MV-4-11 (cell line): ENCODE results near the gene MAP2K5.

Source experiments
- DNase-seq: peaks from one replicate; lab custom pipeline; 2025; lab: John Stamatoyannopoulos, UW

The MAP2K5 gene

GRCh38 chr15:67559576-67559975 is 17.1 kb downstream of the MAP2K5 start:
- no peak for DNase-seq

GRCh38 chr15:67560320-67560719 is 17.8 kb downstream of the MAP2K5 start:
- DNase-seq = no peak

GRCh38 chr15:67563092-67563491 is 20.6 kb downstream of the MAP2K5 start:
- no peak for DNase-seq

- DNase-seq = peak; percentile 87
Observed at GRCh38 chr15:67564021-67564967, 21.8 kb downstream of the MAP2K5 start.

- peak; percentile 95 for DNase-seq
Observed at GRCh38 chr15:67564968-67565345, 22.5 kb downstream of the MAP2K5 start.

- no peak for DNase-seq
Observed at GRCh38 chr15:67569668-67570067, 27.2 kb downstream of the MAP2K5 start.

DNA sequence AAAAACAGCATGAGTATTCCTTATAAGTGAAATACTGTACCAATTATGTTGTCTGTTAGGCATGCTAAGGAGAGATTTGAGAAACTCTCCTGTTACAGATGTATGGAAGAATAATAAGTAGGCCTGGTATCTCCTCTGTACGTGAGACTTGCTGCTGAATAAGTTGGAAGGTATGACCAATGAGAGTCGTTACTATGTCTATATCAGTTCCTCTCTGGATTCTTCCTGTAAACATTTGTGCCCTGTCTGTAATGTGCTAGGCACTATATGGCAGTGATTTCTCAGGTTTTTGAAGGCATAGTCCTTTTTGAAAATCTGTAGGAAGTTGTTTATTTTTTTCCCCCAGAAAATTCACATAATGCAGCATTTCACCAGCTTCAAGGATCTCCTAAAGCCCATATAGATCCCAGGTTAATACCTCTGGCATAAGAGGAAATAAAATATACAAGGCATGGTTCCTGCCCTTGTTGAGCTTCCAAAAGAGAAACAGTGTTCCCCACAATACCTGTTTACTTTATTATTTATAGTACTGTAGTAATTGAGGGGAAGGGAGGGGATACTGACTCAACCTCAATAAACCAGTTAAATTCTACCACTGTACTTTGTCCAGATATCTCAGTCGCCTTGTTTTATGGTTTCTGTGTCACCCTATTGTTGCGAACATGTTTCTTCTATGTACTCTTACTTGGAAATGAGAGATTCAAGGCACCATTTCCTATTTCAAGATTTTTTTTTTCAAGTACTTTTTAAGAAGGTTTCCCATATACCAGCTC is 28.6 kb downstream of the MAP2K5 start:
- no peak for DNase-seq

- no peak for DNase-seq
Observed at GRCh38 chr15:67571648-67572415, 29.3 kb downstream of the MAP2K5 start.

DNA sequence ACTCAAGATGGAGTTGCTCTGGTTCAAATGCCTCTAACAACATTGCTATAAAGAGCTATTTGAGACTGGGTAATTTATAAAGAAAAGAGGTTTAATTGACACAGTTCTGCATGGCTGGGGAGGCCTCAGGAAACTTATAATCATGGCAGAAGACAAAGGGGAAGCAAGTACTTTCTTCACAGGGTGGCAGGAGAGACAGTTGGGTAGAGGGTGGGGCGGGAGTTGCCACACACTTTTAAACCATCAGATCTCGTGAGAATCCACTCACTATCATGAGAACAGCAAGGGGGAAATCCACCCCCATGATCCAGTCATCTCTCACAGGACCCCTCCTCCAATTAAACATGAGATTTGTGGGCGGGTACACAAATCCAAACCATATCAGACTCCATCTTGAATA is 30.7 kb downstream of the MAP2K5 start:
- DNase-seq = peak; percentile 75

DNA sequence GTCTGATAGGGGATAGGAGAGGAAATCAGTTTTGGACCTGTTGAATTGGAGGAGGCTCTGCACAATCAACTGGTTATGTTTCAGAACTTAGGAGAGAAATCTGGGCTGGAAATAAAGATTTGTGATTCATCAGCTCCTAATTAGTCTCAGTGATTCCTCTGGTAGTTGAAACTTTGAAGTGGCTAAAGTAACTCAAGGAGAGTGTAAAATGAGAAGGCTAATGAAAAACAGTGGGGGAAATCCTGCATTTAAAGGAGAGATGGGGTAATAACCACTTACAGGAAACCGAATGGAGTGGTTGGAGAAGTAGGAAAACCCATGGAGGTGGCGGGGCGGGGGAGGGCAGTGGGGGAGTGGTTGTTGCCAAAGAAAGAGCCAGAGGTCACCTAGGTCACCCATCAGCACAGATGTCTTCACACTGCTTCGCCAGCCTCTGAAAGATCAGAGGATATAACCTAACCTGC is 32.6 kb downstream of the MAP2K5 start:
- DNase-seq = peak; percentile 47

DNA sequence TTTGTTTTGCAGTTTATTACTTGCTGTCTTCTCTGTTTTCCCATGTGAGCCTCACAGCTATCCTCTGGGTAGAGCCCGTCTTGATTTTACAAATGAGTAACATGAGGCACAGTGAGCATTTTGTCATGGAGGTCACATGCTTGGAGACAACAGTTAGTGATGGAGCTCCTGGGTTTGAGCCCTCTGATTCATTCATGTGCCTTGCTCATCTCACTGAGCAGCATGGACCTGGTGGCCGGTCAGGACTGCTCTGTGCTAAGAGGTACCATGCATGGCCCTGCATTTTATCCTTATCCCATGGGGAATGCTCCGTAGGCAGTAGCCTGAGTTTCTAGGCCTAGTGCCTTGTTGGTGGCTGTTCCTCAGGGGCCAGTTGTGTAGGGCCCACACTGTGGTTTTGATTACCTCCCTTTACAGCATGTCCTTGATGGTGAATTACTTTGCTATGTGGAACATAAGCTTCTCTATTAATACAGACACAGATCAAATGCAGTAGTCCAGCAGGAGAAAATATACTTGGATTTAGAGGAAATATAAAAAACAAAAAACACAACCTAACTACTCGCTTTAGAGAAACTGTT is 35.6 kb downstream of the MAP2K5 start:
- DNase-seq = no peak

- DNase-seq = no peak
Observed at GRCh38 chr15:67579164-67579563, 36.7 kb downstream of the MAP2K5 start.

DNA sequence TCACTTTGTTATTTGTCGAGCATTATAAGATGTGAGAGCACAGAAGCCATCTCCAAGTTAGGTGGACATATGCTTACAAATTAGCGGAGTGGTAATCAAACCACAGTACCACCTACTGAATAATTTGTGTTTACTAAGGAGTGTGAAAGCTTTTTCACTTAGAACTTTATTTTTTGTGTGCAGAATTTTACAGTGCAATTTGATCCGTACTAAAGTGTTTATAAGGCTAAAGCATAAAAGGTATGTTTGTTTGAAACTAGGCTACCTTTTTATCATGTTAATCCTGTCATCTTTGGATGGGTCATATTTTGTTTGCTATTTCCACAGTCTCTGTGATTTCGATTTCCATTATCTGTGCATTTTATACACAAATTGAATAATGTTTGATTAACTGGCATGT is 37.5 kb downstream of the MAP2K5 start:
- no peak for DNase-seq

DNA sequence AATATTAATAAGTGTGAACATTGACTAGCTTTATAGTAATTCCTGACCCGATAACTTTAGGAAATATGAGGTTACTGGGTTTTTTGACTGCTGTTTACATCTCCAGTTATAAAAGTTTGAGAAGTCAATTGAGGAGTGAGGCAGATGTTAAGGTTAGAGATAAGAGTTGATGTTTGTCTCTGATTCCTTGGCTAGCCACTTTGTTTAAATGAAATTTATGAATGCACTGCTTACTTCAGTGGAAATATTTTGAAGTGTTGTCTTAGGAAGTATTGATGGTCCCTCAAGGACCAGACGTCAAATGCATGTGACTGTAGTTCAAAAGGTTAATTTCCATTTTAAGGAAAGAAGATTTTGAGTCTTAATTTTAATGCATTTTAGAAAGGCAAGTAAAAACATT is 41.7 kb downstream of the MAP2K5 start:
- no peak for DNase-seq

DNA sequence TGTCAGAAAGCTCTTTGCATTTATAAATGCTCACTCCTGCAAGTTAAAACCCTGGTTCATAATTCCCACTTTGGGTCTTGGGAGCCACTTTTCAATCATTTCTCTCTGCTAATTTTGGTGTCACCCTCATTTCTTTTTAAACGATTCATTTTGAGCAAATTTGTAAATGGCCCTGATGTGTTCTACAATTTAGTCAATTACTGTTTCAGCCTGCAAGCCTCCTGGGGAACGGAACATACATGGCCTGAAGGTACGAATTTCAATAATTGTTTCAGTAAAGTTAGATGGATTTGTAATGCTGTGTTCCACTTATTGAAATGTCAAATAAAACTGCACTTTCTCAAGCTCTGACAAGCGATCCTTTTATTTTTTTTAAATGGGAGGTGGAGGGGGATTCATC is 43.2 kb downstream of the MAP2K5 start:
- no peak for DNase-seq

DNA sequence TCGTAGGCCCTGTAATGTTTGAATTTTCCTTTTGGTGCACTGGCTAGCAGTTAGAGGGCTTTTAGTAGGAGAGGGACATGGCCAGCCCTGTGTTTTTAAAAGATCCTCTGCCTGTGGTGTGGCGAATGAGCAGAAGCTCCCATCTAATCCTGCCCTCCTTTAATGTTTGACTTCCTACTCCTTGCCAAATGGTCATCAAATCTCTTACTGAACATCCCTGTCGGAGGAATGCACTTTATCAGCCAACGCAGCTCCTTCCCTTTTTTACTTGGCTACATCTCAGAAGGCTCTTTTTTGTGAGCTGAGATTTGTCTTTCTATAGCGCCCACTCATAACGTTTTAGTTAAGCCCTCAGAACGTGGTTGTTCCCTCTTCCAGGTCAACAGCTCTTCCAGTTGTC is 44.8 kb downstream of the MAP2K5 start:
- DNase-seq = no peak

- no peak for DNase-seq
Observed at GRCh38 chr15:67587754-67588153, 45.3 kb downstream of the MAP2K5 start.

- DNase-seq = no peak
Observed at GRCh38 chr15:67590191-67590590, 47.7 kb downstream of the MAP2K5 start.

GRCh38 chr15:67592245-67592644 is 49.7 kb downstream of the MAP2K5 start:
- DNase-seq = no peak

DNA sequence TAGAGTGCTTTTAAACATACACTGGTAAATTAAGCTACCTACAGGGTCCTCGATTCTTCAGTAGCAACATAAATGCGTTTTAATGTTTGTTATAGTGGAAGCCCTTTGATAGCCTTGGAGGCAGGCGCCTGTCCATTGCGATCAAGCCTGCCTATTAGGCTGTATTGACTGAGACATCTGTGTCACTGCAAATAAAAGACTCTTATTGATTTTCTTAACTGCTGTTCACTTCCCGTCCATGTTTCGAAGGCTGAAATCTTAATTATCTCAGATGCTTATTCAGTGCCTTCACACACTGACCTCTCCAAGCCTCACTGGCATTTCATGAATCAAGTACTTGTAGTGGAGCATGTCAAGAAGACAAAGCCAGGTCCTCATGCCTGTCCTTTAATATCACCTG is 51.1 kb downstream of the MAP2K5 start:
- no peak for DNase-seq

DNA sequence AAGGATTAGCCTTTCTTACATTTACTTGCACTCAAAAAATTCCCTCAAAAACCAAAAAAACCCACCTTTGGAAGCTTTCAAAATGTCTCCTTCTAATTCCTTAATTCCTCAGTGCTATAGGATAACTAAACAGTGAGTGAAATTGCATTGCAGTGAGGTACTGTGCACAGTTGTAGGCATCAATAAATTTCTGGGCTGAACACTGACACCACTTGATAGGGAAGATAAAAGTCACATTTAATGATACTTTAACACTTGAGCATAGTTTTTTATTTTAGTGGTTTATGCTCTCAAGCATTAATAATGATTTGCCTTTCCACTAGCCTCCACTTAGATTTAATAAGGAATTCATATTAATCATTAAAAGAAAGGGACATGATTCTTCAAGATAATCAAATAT is 52.3 kb downstream of the MAP2K5 start:
- DNase-seq = no peak

- DNase-seq = no peak
Observed at GRCh38 chr15:67595572-67595971, 53.1 kb downstream of the MAP2K5 start.
